Uterus (tissue), 2 donors: ENCODE data around the gene CDH15.

ENCODE experiments used
- POLR2A ChIP-seq, 2 donors: fragments of 450-650 bp; IDR thresholded peaks; one replicate each; pipeline ENCODE4 v1.6.1; 2016; ENCODE audit warnings: antibody characterized with exemption in 2 of 2, mild to moderate bottlenecking in 1 of 2, moderate library complexity in 1 of 2
- TF ChIP-seq, protein P1 (sequence below), 4 experiments: fragments of 200-600 bp in 2 of 4; fragments of 450-650 bp in 2 of 4; sonication (generic) in 2 of 4; IDR thresholded peaks; one replicate each; pipeline ENCODE4 v1.5.1; 2016 to 2019; ENCODE audit warnings: antibody characterized with exemption in 4 of 4, mild to moderate bottlenecking in 2 of 4, moderate library complexity in 1 of 4

DNA sequence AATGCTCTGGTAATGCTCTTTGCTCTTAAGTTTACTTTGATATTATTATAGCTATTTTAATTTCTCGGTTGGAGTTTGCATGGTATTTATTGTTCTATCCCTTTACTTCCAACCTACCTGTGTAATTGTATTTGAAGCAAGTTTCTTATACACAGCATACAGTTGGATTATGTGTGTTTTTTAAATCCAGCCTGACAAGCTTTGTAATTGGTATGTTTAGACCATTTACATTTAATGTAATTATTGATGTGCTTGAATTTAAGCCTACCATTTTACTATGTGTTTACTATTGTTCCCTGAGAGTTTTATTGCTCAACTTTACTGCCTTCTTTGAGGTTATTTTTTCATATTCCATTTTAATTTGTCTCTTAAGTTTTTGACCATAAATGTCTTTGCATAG is 42.2 kb upstream of the CDH15 start:
- TF ChIP-seq, protein P1, sequence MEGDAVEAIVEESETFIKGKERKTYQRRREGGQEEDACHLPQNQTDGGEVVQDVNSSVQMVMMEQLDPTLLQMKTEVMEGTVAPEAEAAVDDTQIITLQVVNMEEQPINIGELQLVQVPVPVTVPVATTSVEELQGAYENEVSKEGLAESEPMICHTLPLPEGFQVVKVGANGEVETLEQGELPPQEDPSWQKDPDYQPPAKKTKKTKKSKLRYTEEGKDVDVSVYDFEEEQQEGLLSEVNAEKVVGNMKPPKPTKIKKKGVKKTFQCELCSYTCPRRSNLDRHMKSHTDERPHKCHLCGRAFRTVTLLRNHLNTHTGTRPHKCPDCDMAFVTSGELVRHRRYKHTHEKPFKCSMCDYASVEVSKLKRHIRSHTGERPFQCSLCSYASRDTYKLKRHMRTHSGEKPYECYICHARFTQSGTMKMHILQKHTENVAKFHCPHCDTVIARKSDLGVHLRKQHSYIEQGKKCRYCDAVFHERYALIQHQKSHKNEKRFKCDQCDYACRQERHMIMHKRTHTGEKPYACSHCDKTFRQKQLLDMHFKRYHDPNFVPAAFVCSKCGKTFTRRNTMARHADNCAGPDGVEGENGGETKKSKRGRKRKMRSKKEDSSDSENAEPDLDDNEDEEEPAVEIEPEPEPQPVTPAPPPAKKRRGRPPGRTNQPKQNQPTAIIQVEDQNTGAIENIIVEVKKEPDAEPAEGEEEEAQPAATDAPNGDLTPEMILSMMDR (IDR thresholded peaks at IDR 0.05), result no peak
- no peak for TF ChIP-seq POLR2A (IDR thresholded peaks at IDR 0.05)
